Measurements from ENCODE around the gene KIF26A.
"Not testable (repeated sequence)": the region's sequence is repeated elsewhere in the genome, so short reads cannot be mapped to it uniquely, and the experiment has no call there.

Gene KIF26A

GRCh38 chr14:104205781-104206180, 67.4 kb downstream of the KIF26A start:
- no peak for DNase-seq (ENCODE audit: extremely low read depth in 1 of 2, low read depth in 1 of 2)

- no peak for DNase-seq (ENCODE audit: extremely low read depth in 1 of 2, low read depth in 1 of 2)
These were observed 68.0 kb downstream of the KIF26A start for GRCh38 chr14:104206281-104206904.

- no peak for DNase-seq (ENCODE audit: extremely low read depth in 1 of 2, low read depth in 1 of 2)
These were observed 69.0 kb downstream of the KIF26A start for GRCh38 chr14:104207142-104208014.

- not testable (repeated sequence) for DNase-seq (ENCODE audit: extremely low read depth in 1 of 2, low read depth in 1 of 2)
These were observed 69.6 kb downstream of the KIF26A start for GRCh38 chr14:104208015-104208295.

- DNase-seq (ENCODE audit: extremely low read depth in 1 of 2, low read depth in 1 of 2), result not testable (repeated sequence)
These were observed 69.9 kb downstream of the KIF26A start for GRCh38 chr14:104208331-104208730.

GRCh38 chr14:104209071-104209470, 70.7 kb downstream of the KIF26A start:
- DNase-seq (ENCODE audit: extremely low read depth in 1 of 2, low read depth in 1 of 2), result not testable (repeated sequence)

- no peak for DNase-seq (ENCODE audit: extremely low read depth in 1 of 2, low read depth in 1 of 2)
These were observed 71.8 kb downstream of the KIF26A start for GRCh38 chr14:104209985-104210816.

- no peak for DNase-seq (ENCODE audit: extremely low read depth in 1 of 2, low read depth in 1 of 2)
These were observed 72.4 kb downstream of the KIF26A start for GRCh38 chr14:104210817-104211195.

GRCh38 chr14:104211215-104211614, 72.8 kb downstream of the KIF26A start:
- DNase-seq (ENCODE audit: extremely low read depth in 1 of 2, low read depth in 1 of 2), result no peak

- no peak for DNase-seq (ENCODE audit: extremely low read depth in 1 of 2, low read depth in 1 of 2)
These were observed 73.4 kb downstream of the KIF26A start for GRCh38 chr14:104211741-104212140.

- no peak for DNase-seq (ENCODE audit: extremely low read depth in 1 of 2, low read depth in 1 of 2)
These were observed 74.1 kb downstream of the KIF26A start for GRCh38 chr14:104212206-104213095.

- no peak for DNase-seq (ENCODE audit: extremely low read depth in 1 of 2, low read depth in 1 of 2)
These were observed 75.1 kb downstream of the KIF26A start for GRCh38 chr14:104213301-104214034.

GRCh38 chr14:104214431-104215218, 76.2 kb downstream of the KIF26A start:
- DNase-seq (ENCODE audit: extremely low read depth in 1 of 2, low read depth in 1 of 2), result no peak

GRCh38 chr14:104215706-104216334, 77.4 kb downstream of the KIF26A start:
- no peak for DNase-seq (ENCODE audit: extremely low read depth in 1 of 2, low read depth in 1 of 2)

GRCh38 chr14:104216457-104216856, 78.1 kb downstream of the KIF26A start:
- DNase-seq (ENCODE audit: extremely low read depth in 1 of 2, low read depth in 1 of 2), result no peak

GRCh38 chr14:104217486-104218360, 79.3 kb downstream of the KIF26A start:
- DNase-seq (ENCODE audit: extremely low read depth in 1 of 2, low read depth in 1 of 2), result no peak

- no peak for DNase-seq (ENCODE audit: extremely low read depth in 1 of 2, low read depth in 1 of 2)
These were observed 80.2 kb downstream of the KIF26A start for GRCh38 chr14:104218361-104219180.
